ENCODE results near the gene NMT2. TPM values are rescaled to one million over a fixed set of nuclear protein-coding genes. Genes with fewer than 3 reads are reported as not detected.

Gene NMT2
- total and polyA plus RNA-seq, 3 donors from 2014 or later: 35.8 to 68.3 (median 56.6) TPM

DNA sequence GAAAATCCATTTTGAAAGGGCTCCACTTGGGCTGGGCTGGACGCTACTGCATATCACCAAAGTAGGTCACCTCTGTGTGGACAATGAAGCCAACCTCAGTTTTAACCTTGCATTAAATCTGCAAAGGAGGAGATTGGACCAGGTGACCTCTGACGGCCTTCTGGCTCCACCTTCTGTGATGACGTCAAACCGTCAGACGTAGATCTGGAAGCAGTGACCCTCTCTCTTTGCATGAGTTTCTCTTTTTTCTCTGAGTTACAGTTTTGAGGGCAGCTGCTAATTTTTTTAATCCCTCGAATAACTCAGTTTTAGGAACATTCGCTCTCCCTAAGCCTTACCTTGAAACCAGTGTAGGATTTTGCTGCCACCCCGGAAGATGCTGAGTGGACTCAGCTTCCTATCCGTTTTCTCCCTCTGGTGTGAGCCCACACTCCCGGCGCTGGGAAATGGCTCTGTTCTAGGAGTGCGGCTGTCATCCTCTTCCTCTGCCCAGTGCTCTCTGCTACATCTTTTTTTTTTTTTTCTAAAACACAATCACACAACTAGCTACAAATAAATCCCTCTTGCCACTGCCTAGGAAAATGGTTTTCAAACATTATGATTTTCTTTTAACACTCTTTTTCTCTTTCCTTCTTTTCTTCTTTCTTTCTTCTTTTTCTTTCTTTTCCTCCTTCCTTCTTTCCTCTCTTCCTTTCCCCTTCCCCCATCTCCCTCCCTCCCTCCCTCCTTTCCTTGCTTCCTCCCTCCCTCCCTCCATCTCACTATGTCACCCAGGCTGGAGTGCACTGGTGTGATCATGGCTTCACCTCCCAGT lies 27.7 kb upstream of the NMT2 start:
- no peaks in the 10 kb centered on the region for H3K4me1 ChIP-seq
- H3K27ac ChIP-seq: no peak overlapping the region
- TF ChIP-seq POLR2A (IDR thresholded peaks at IDR 0.05): no peak
- TF ChIP-seq CTCF (IDR thresholded peaks at IDR 0.05): no peak
- no peaks in the 10 kb centered on the region for H3K27me3 ChIP-seq
- no peak for DNase-seq
- 43 to 66% methylated on average over 12 of the region's 12 CpGs for WGBS, 2 donors
- peak overlapping the region in 1 of 2 donors; percentile 24 for H3K4me3 ChIP-seq
- H3K36me3 ChIP-seq (ENCODE audit: low read depth, missing control alignments): no peaks in the 10 kb centered on the region
- intact Hi-C loops (cut with DNase I; ENCODE audit: low total_unique reads): no loop called here
- no peaks in the 10 kb centered on the region for H3K9me3 ChIP-seq

DNA sequence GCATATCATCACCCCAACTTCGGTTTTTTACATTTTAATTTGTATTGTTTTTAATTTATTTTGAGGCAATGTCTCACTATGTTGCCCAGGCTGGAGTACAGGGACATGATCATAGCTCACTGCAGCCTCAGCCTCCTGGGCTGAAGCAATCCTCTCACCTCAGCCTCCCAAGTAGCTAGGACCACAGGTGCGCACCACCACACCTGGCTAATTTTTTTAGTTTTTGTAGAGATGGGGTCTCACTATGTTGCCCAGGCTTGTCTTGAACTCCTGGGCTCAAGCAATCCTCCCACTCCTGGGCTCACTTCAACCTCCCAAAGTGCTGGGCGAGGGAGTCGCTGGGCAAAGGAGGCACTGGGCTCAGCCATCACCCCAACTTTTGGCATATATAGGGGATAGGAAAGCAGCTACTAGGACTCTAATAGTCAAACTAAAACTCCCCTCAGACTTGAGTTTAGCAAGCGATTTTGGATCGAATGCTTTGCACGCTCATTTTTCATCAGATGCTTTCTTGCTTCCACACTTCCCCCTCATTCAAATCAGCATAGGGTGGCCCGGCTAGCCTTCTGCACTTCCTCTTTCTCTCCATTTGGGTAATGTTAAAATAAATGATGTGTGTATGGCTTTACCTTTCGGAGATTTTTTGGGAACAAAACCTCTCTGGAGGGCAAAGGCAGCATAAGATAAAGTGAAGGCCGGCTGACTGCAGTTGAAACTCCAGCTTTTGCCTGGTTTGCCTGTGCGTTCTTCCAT lies 20.8 kb upstream of the NMT2 start:
- no peak for DNase-seq
- Histone ChIP-seq H3K36me3 (ENCODE audit: low read depth, missing control alignments) (no peaks in the 10 kb centered on the region), H3K4me1 (no peaks in the 10 kb centered on the region), H3K27me3 (no peaks in the 10 kb centered on the region), H3K4me3 (no peak overlapping the region), H3K9me3 (no peaks in the 10 kb centered on the region), H3K27ac (no peak overlapping the region)
- TF ChIP-seq POLR2A (IDR thresholded peaks at IDR 0.05) (no peak), CTCF (IDR thresholded peaks at IDR 0.05) (no peak)
- intact Hi-C loops (cut with DNase I; ENCODE audit: low total_unique reads): no loop called here
- 85 to 86% methylated on average over 11 of the region's 11 CpGs for WGBS, 2 donors

GRCh38 chr10:15188603-15189002 lies 20.1 kb upstream of the NMT2 start:
- 93 to 96% methylated on average over 5 of the region's 5 CpGs for WGBS, 2 donors
- TF ChIP-seq POLR2A (IDR thresholded peaks at IDR 0.05) (no peak), CTCF (IDR thresholded peaks at IDR 0.05) (no peak)
- H3K9me3 ChIP-seq: no peaks in the 10 kb centered on the region
- no peak overlapping the region for H3K4me3 ChIP-seq
- no peaks in the 10 kb centered on the region for H3K4me1 ChIP-seq
- intact Hi-C loops (cut with DNase I; ENCODE audit: low total_unique reads): no loop called here
- DNase-seq: no peak
- H3K27ac ChIP-seq: no peak overlapping the region
- no peaks in the 10 kb centered on the region for H3K27me3 ChIP-seq
- no peaks in the 10 kb centered on the region for H3K36me3 ChIP-seq (ENCODE audit: low read depth, missing control alignments)

DNA sequence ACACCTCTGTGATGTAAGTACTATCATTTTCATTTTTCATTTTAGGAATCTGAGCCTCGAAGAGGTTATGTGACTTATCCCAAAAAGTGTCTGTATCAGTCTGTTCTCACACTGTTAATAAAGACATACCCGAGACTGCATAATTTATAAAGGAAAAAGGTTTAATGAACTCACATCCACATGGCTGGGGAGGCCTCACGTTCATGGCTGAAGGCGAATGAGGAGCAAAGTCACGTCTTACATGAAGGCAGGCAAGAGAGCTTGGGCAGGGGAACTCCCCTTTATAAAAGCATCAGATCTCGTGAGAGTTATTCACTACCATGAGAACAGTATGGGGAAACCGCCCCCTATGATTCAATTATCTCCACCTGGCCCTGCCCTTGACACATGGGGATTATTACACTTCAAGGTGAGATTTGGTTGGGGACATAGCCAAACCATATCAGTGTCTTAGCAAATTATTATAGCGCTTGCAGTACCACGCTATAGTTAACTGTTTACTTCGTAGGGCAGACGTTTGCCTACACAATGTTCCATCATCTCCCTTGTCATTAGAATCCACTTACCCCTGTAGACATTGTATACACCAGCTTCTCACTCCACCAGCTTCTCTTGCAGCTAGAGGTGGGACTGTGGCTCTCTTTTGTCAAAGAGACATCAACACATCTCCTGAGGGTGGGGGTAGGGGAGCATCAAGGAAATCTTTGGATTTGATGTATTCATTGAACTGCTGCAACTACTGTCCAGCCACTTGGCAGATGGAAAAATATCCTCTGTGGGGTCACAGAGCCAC lies 15.4 kb upstream of the NMT2 start:
- DNase-seq: no peak
- intact Hi-C loops (cut with DNase I; ENCODE audit: low total_unique reads): no loop called here
- no peak for TF ChIP-seq POLR2A (IDR thresholded peaks at IDR 0.05)
- no peak for TF ChIP-seq CTCF (IDR thresholded peaks at IDR 0.05)
- no peak overlapping the region for H3K27ac ChIP-seq
- H3K4me1 ChIP-seq: no peaks in the 10 kb centered on the region
- 85 to 91% methylated on average over 11 of the region's 11 CpGs for WGBS, 2 donors
- no peaks in the 10 kb centered on the region for H3K27me3 ChIP-seq
- no peaks in the 10 kb centered on the region for H3K36me3 ChIP-seq (ENCODE audit: low read depth, missing control alignments)
- H3K4me3 ChIP-seq: no peak overlapping the region
- no peaks in the 10 kb centered on the region for H3K9me3 ChIP-seq

Measured in testis (tissue), 3 donors.